ENCODE data around the gene PTDSS2.

DNA sequence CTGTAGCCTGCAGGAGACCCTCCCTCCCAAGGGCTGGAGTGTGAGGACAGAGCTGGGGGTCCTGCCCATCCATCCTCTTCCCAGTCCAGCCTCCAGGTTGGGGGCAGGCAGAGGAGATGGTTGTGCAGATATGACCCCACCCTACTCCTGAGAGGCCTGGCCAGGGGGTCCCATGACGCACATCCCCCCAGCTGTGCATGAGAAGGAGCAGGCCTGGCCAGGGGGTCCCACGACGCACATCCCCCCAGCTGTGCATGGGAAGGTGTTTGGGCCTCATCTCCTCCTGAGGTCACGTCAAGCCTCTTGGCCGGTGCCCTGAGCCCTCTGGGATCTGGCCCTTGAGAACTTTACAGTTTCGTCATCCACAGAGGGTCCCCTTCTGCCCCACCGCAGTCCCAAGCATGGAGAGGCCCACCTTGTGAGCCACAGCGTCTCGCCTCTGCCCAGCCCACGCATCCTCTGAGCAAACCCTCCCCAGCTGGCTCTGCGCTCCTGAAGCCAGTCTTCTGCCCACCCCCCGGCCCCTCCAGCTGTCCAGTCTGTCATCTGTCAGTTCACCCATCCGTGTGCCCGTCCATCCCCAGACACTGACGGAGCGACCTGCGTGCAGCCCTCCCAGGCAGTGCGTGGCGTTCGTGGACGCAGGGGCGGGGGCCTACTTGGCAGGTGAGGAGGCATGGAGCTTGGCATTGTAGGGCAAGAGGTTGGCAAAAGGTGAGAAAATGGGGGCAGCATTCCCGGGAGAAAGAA lies 10.6 kb upstream of the PTDSS2 start:
- TF ChIP-seq POLR2AphosphoS5 (IDR thresholded peaks at IDR 0.05), result peak in 1 of 3 donors; percentile 5
- no peak for TF ChIP-seq POLR2A (IDR thresholded peaks at IDR 0.05)
